ENCODE data around the gene DDX52. TPM values are rescaled to one million over a fixed set of nuclear protein-coding genes. Genes with fewer than 3 reads are reported as not detected.

Gene DDX52
- total RNA-seq, 4 donors from 2014 or later: 30.2 to 54.6 (median 43.0) TPM

DNA sequence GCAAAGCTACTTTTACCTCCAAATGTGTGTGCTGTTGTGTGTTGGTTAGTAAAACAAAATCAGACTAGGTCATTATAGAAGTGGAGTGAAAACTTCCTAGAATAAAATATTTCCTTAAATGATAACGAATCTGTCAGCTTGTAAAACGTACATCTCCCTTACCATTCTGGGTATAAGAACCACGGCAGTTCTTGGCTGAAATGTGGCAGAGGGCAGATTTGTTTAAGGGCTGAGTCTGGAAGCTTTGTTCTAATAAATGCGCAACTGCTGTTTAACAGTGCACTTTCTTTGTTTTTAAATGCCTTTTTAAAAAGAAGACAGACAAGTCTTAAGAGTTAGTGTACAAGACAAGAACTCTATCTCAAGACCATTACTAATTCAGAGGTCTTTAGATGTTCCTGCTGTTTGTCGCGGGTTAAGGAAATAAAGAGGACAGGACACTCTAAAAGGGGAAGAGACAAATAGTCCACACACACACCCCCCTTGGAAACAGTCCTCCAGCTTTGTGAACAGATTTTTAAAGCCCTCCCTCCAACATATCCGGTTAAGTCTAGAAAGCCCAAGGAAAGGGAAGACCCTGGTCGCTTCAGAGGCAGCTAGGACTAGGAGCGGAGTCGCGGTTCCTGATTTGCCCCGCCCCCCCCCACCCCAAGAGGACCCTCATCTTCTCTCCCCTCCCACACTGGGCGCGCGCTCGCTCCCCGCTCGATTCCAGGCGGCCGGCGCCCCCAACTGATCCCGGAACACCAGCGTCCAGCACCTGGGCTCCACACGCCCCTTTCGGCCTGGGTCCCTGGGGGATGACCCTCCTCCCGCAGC, 34.7 kb downstream of the DDX52 start:
- H3K9me3 ChIP-seq: no peaks in the 10 kb centered on the region
- H3K4me1 ChIP-seq: peaks cover 0 to 11% (median 5%) of the 10 kb centered on the region in 4 donors
- TF ChIP-seq, protein P1, sequence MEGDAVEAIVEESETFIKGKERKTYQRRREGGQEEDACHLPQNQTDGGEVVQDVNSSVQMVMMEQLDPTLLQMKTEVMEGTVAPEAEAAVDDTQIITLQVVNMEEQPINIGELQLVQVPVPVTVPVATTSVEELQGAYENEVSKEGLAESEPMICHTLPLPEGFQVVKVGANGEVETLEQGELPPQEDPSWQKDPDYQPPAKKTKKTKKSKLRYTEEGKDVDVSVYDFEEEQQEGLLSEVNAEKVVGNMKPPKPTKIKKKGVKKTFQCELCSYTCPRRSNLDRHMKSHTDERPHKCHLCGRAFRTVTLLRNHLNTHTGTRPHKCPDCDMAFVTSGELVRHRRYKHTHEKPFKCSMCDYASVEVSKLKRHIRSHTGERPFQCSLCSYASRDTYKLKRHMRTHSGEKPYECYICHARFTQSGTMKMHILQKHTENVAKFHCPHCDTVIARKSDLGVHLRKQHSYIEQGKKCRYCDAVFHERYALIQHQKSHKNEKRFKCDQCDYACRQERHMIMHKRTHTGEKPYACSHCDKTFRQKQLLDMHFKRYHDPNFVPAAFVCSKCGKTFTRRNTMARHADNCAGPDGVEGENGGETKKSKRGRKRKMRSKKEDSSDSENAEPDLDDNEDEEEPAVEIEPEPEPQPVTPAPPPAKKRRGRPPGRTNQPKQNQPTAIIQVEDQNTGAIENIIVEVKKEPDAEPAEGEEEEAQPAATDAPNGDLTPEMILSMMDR (IDR thresholded peaks at IDR 0.05): no peak
- no peak for TF ChIP-seq POLR2A (IDR thresholded peaks at IDR 0.05)
- peak in 1 of 3 donors; percentile 25 for DNase-seq
- H3K36me3 ChIP-seq: peaks cover 0 to 14% (median 0%) of the 10 kb centered on the region in 3 donors
- H3K27me3 ChIP-seq: no peaks in the 10 kb centered on the region
- H3K4me3 ChIP-seq: peak overlapping the region; percentile 83 to 99 (median 90)
- H3K27ac ChIP-seq: peak overlapping the region; percentile 90 to 100 (median 93)

GRCh38 chr17:37607637-37608331, 35.5 kb downstream of the DDX52 start:
- Histone ChIP-seq H3K36me3 (peaks cover 0 to 8% (median 0%) of the 10 kb centered on the region in 3 donors), H3K27me3 (no peaks in the 10 kb centered on the region), H3K27ac (peak overlapping the region; percentile 90 to 100 (median 93)), H3K9me3 (no peaks in the 10 kb centered on the region), H3K4me1 (peaks cover 0 to 11% (median 5%) of the 10 kb centered on the region in 4 donors), H3K4me3 (peak overlapping the region; percentile 83 to 99 (median 90))
- TF ChIP-seq, protein P1 (IDR thresholded peaks at IDR 0.05): no peak
- TF ChIP-seq POLR2A (IDR thresholded peaks at IDR 0.05): no peak
- peak in 2 of 3 donors; percentile 65 to 69 for DNase-seq

DNA sequence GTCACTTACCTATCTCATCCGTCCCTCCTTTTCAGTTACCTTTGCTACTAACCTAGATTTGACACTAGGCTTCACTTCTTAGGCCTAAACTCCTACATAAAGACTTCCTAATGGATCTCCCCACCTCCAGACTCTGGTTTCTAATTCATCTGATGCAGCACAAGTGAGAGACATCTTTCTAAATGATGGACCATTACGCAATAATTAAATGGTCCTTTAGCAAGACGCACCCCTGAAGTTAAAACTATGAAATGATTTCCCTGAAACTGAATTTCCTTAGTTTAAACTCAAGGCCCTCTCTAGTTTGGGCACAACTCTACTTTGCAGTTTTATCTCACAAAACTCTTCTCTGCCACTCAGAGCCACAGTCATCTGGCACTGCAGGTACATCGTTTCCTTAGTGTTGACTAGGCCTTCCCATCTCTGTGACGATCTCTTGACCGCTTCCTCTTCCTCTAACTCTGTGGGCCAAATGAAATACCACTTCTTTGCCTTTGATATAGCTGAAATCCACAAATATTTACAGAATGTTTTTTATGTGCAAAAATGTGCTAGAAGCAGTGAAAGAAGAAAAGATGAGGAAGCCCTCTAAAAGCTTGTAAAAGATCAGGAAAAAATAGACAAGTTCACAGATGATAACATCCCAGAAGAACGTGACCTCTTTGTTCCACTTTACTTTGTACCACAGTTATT, 37.3 kb downstream of the DDX52 start:
- no peaks in the 10 kb centered on the region for H3K27me3 ChIP-seq
- H3K36me3 ChIP-seq: no peaks in the 10 kb centered on the region
- H3K27ac ChIP-seq: peak overlapping the region; percentile 2 to 95 (median 44)
- no peak overlapping the region for H3K4me3 ChIP-seq
- no peaks in the 10 kb centered on the region for H3K9me3 ChIP-seq
- DNase-seq: peak in 2 of 3 donors; percentile 68 to 74
- H3K4me1 ChIP-seq: peaks cover 0 to 11% (median 5%) of the 10 kb centered on the region in 4 donors
- TF ChIP-seq, protein P1 (IDR thresholded peaks at IDR 0.05): no peak
- TF ChIP-seq POLR2A (IDR thresholded peaks at IDR 0.05): no peak

- Histone ChIP-seq H3K27ac (peak overlapping the region in 1 of 4 donors; percentile 59), H3K4me3 (no peak overlapping the region), H3K27me3 (no peaks in the 10 kb centered on the region), H3K9me3 (no peaks in the 10 kb centered on the region), H3K36me3 (peaks cover 0 to 5% (median 5%) of the 10 kb centered on the region in 3 donors), H3K4me1 (peaks cover 0 to 11% (median 5%) of the 10 kb centered on the region in 4 donors)
- no peak for DNase-seq
- TF ChIP-seq, protein P1 (IDR thresholded peaks at IDR 0.05): no peak
- TF ChIP-seq POLR2A (IDR thresholded peaks at IDR 0.05): no peak
These were observed 38.2 kb downstream of the DDX52 start for GRCh38 chr17:37605081-37605480.

DNA sequence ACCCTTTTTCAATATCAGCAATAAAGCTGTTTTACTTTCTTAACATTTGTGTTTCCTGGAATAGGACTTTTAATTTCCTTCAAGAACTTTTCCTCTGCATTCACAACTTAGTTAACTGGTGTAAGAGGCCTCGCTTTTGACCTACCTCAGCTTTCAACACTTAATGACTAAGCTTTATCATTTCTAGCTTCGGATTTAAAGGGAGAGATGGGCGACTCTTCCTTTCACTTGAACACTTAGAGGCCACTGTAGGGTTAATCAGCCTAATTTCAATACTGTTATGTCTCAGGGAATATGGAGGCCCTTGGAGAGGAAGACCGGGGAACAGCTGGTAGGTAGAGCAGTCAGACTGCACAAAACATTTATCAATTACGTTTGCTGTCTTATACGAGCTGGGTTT, 38.7 kb downstream of the DDX52 start:
- H3K27ac ChIP-seq: no peak overlapping the region
- no peaks in the 10 kb centered on the region for H3K27me3 ChIP-seq
- H3K9me3 ChIP-seq: no peaks in the 10 kb centered on the region
- TF ChIP-seq, protein P1 (IDR thresholded peaks at IDR 0.05): no peak
- TF ChIP-seq POLR2A (IDR thresholded peaks at IDR 0.05): no peak
- H3K36me3 ChIP-seq: peaks cover 0 to 9% (median 6%) of the 10 kb centered on the region in 3 donors
- no peak for DNase-seq
- H3K4me3 ChIP-seq: no peak overlapping the region
- H3K4me1 ChIP-seq: peaks cover 0 to 11% (median 3%) of the 10 kb centered on the region in 4 donors

All from Peyer's patch (tissue), 4 donors.